ENCODE data around the gene HYLS1.

The HYLS1 gene

GRCh38 chr11:125935056-125935455 lies 47.6 kb downstream of the HYLS1 start:
- DNase-seq, result no peak

- no peak for DNase-seq
Observed at GRCh38 chr11:125935618-125936199, 48.2 kb downstream of the HYLS1 start.

GRCh38 chr11:125938418-125938817 lies 51.0 kb downstream of the HYLS1 start:
- DNase-seq, result no peak

- DNase-seq, result no peak
Observed at GRCh38 chr11:125939081-125939521, 51.6 kb downstream of the HYLS1 start.

GRCh38 chr11:125940145-125940544 lies 52.7 kb downstream of the HYLS1 start:
- DNase-seq, result no peak

- no peak for DNase-seq
Observed at GRCh38 chr11:125941267-125941618, 53.8 kb downstream of the HYLS1 start.

GRCh38 chr11:125941619-125942611 lies 54.4 kb downstream of the HYLS1 start:
- DNase-seq, result peak; percentile 27

- DNase-seq, result no peak
Observed at GRCh38 chr11:125942771-125943428, 55.4 kb downstream of the HYLS1 start.

- no peak for DNase-seq
Observed at GRCh38 chr11:125943661-125944349, 56.3 kb downstream of the HYLS1 start.

- DNase-seq, result no peak
Observed at GRCh38 chr11:125944350-125945010, 57.0 kb downstream of the HYLS1 start.

GRCh38 chr11:125945011-125945796 lies 57.7 kb downstream of the HYLS1 start:
- no peak for DNase-seq

- no peak for DNase-seq
Observed at GRCh38 chr11:125945797-125946520, 58.5 kb downstream of the HYLS1 start, which contains the start of gene VSIG10L2. Gene VSIG10L2 (plus strand): TSS chr11:125946044. CDS start chr11:125946056, 12 bp downstream.

GRCh38 chr11:125946712-125947418 lies 59.4 kb downstream of the HYLS1 start:
- DNase-seq, result no peak

GRCh38 chr11:125947419-125948277 lies 60.2 kb downstream of the HYLS1 start:
- DNase-seq, result no peak

GRCh38 chr11:125948278-125949051 lies 61.0 kb downstream of the HYLS1 start:
- DNase-seq, result no peak

GRCh38 chr11:125949271-125950177 lies 62.1 kb downstream of the HYLS1 start:
- DNase-seq, result no peak

GRCh38 chr11:125950178-125950490 lies 62.7 kb downstream of the HYLS1 start:
- no peak for DNase-seq
